Neuronal stem cell (in vitro differentiated cells): Measurements from ENCODE around the gene GATD1.

ENCODE experiments used
- DNase-seq: peaks from one replicate; pipeline ENCODE4 v3.0.0-alpha.2; 2013; ENCODE audit warnings: low spot score
- H2AFZ ChIP-seq: one replicate; pipeline ENCODE4 v1.6.1; 2013; ENCODE audit warnings: mild to moderate bottlenecking, low read length, inconsistent platforms
- H2AK5ac ChIP-seq: 2 replicates; pipeline ENCODE4 v1.6.1; 2013; ENCODE audit warnings: low read depth, mild to moderate bottlenecking, inconsistent platforms, low read length, moderate library complexity, mixed read lengths
- H2BK120ac ChIP-seq: 2 replicates; pipeline ENCODE4 v1.6.1; 2013; ENCODE audit warnings: low read depth, mild to moderate bottlenecking, inconsistent platforms, low read length, moderate library complexity, mixed read lengths
- H2BK12ac ChIP-seq: one replicate; pipeline ENCODE4 v1.6.1; 2013; ENCODE audit warnings: low read length, inconsistent platforms
- H2BK15ac ChIP-seq: 2 replicates; pipeline ENCODE4 v1.6.1; 2013; ENCODE audit warnings: mild to moderate bottlenecking, low read length, inconsistent platforms, mixed read lengths
- H2BK5ac ChIP-seq: one replicate; pipeline ENCODE4 v1.6.1; 2013; ENCODE audit warnings: inconsistent platforms, mild to moderate bottlenecking, low read length, moderate library complexity
- H3K14ac ChIP-seq: one replicate; pipeline ENCODE4 v1.6.1; 2013; ENCODE audit warnings: low read length, inconsistent platforms
- H3K18ac ChIP-seq: 2 replicates; pipeline ENCODE4 v1.6.1; 2013; ENCODE audit warnings: low read length, inconsistent platforms
- H3K23ac ChIP-seq: 2 replicates; pipeline ENCODE4 v1.6.1; 2013; ENCODE audit warnings: low read depth, mild to moderate bottlenecking, mixed read lengths, low read length, inconsistent platforms; ENCODE audit not compliant: poor library complexity
- H3K27ac ChIP-seq: replicated peaks from 3 replicates; pipeline ENCODE4 v1.5.1; 2013; ENCODE audit warnings: low read length, inconsistent platforms
- H3K27me3 ChIP-seq, 3 experiments: 2 replicates each; pipeline ENCODE4 v1.6.1; 2013; ENCODE audit warnings: low read length in 3 of 3, mild to moderate bottlenecking in 2 of 3, inconsistent platforms in 1 of 3, low read depth in 1 of 3, mixed read lengths in 1 of 3, moderate library complexity in 1 of 3; ENCODE audit not compliant: control insufficient read depth in 3 of 3, insufficient read depth in 3 of 3
- H3K36me3 ChIP-seq, 2 donors: replicated peaks in 1 of 2; 2 replicates each; pipeline ENCODE4 v1.6.1; 2013; ENCODE audit warnings: low read length in 2 of 2; ENCODE audit not compliant: control insufficient read depth in 2 of 2, insufficient read depth in 2 of 2
- H3K4ac ChIP-seq: 2 replicates; pipeline ENCODE4 v1.6.1; 2013; ENCODE audit warnings: inconsistent platforms, mild to moderate bottlenecking, low read length, moderate library complexity
- H3K4me1 ChIP-seq, 2 donors: 1 replicate in 1 of 2; 2 replicates in 1 of 2; pipeline ENCODE4 v1.6.1; 2013; ENCODE audit warnings: low read length in 2 of 2, low read depth in 1 of 2; ENCODE audit not compliant: control insufficient read depth in 2 of 2, insufficient read depth in 1 of 2
- H3K4me2 ChIP-seq: one replicate; pipeline ENCODE4 v1.6.1; 2013; ENCODE audit warnings: mild to moderate bottlenecking, low read length, inconsistent platforms; ENCODE audit not compliant: insufficient read depth, poor library complexity, severe bottlenecking
- H3K4me3 ChIP-seq, 2 donors: 2 replicates each; pipeline ENCODE4 v1.5.1; 2013; ENCODE audit warnings: low read length in 2 of 2, mild to moderate bottlenecking in 2 of 2, inconsistent platforms in 1 of 2, moderate library complexity in 1 of 2
- H3K79me1 ChIP-seq: one replicate; pipeline ENCODE4 v1.6.1; 2013; ENCODE audit warnings: low read depth, mild to moderate bottlenecking, inconsistent platforms, low read length, moderate library complexity
- H3K9ac ChIP-seq: one replicate; pipeline ENCODE4 v1.6.1; 2013; ENCODE audit warnings: mild to moderate bottlenecking, low read depth, low read length, inconsistent platforms; ENCODE audit not compliant: poor library complexity
- H3K9me3 ChIP-seq, 2 donors: replicated peaks in 1 of 2; 2 replicates each; pipeline versions ENCODE3 to v1.6.1; 2013; ENCODE audit warnings: low read length in 2 of 2, mild to moderate bottlenecking in 2 of 2, inconsistent platforms in 1 of 2, low read depth in 1 of 2, mixed read lengths in 1 of 2, moderate library complexity in 1 of 2; ENCODE audit not compliant: control insufficient read depth in 2 of 2, insufficient read depth in 1 of 2
- H4K8ac ChIP-seq: one replicate; pipeline ENCODE4 v1.6.1; 2013; ENCODE audit warnings: low read depth, mild to moderate bottlenecking, inconsistent platforms, low read length, moderate library complexity
- H4K91ac ChIP-seq: one replicate; pipeline ENCODE4 v1.6.1; 2013; ENCODE audit warnings: low read length, low read depth, mild to moderate bottlenecking, inconsistent platforms; ENCODE audit not compliant: poor library complexity
- WGBS, 2 donors: extraction: QIAGEN DNeasy Blood & Tissue Kit; methylation state at CpG; one replicate each; pipeline ENCODE4 v1.1.7; 2013; ENCODE audit warnings: missing lambda C conversion rate in 2 of 2, mixed read lengths in 1 of 2; ENCODE audit not compliant: insufficient read length in 2 of 2, insufficient replicate concordance in 1 of 2; ENCODE audit errors: extremely low coverage in 2 of 2; 5-methylcytosine and 5-hydroxymethylcytosine counted together

GATD1 gene

DNA sequence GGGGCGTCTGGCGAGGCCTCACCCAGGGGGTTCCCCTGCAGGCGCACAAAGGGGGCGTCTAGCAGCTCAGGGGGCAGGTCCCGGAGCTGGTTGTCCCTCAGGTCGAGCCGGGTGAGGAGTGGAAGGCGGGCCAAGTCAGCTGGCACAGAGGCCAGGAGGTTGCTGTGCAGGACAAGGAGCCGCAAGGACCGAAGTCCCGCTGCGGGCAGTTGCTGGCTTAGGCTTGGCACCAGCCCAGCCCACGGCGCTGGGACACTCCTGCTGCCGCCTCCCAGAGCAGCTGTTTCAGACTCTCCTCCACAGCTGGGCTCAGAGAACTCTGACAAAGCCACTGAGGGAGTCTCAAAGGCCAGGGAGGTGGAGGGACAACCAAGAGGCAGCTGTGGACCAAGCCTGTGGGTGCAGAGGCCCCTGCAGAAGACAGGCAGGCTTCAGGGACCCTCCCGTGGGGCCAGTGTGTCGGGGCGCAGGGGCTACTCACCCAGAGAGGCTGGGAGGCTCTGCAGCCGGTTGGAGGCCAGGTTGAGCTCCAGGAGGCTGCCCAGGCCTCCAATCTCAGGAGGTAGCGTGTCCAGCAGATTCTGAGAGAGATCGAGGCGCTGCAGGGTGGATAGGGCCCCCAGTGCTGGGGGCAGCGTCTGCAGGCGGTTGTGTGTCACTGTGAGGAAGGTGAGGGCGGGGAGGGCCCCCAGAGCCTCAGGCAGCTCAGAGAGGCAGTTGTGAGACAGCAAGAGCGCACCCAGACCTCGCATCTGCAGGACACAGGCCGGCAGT lies 25.6 kb upstream of the GATD1 start:
- H2BK15ac ChIP-seq = peak overlapping the region; percentile 67
- DNase-seq = no peak
- no peak overlapping the region for H4K91ac ChIP-seq
- no peak overlapping the region for H2AFZ ChIP-seq
- H4K8ac ChIP-seq = no peak overlapping the region
- no peak overlapping the region for H3K4ac ChIP-seq
- WGBS, 2 donors = no CpG with 5 or more reads among the region's 28 CpGs
- no peaks in the 10 kb centered on the region for H3K9me3 ChIP-seq
- H2AK5ac ChIP-seq = peak overlapping the region; percentile 63
- peak overlapping the region; percentile 88 for H3K9ac ChIP-seq
- peak overlapping the region; percentile 21 for H3K14ac ChIP-seq
- peak overlapping the region; percentile 98 for H2BK5ac ChIP-seq
- no peaks in the 10 kb centered on the region for H3K27me3 ChIP-seq
- H3K4me1 ChIP-seq = peaks cover 12 to 17% of the 10 kb centered on the region in 2 donors
- H3K27ac ChIP-seq = no peak overlapping the region
- H3K36me3 ChIP-seq = peaks cover 23 to 50% of the 10 kb centered on the region in 2 donors
- H2BK12ac ChIP-seq = no peak overlapping the region
- peak overlapping the region; percentile 65 for H3K23ac ChIP-seq
- H3K18ac ChIP-seq = peak overlapping the region; percentile 57
- H3K4me3 ChIP-seq = peak overlapping the region; percentile 35 to 58
- peaks cover 18% of the 10 kb centered on the region for H3K79me1 ChIP-seq
- no peak overlapping the region for H2BK120ac ChIP-seq
- no peak overlapping the region for H3K4me2 ChIP-seq

DNA sequence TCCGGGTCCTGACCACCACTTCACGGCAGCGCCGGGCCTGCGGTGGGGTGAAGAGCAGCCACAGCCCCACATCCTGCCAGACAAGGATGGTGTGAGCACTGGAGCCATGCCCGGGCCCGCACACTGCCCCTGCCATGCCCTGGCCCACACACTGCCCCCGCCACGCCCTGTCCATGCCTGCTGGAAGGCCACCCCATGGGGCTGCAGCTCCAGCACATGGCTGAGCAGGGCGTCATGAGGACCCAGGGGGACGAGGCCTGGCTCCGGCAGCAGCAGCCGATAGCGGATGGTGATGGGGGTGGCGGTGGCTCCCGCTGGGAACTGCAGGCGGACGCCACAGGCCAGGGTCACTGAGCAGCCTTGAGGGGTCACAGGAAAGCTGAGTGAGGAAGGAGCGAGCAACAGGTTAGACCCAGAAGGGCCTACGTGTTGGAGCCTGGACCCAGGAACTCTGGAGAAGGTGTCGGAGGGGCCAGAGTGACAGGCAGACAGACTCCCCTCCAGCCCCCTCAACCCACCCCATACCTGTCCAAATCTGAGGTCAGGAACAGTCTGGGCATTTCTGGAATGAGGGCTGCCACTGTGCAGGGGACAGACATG lies 24.8 kb upstream of the GATD1 start:
- Histone ChIP-seq H3K4ac (no peak overlapping the region), H2BK15ac (no peak overlapping the region), H4K8ac (peak overlapping the region; percentile 17), H3K14ac (peak overlapping the region; percentile 56), H3K27ac (no peak overlapping the region), H3K18ac (no peak overlapping the region), H2AK5ac (no peak overlapping the region), H3K9ac (no peak overlapping the region), H3K4me3 (no peak overlapping the region), H3K36me3 (peaks cover 23 to 50% of the 10 kb centered on the region in 2 donors), H2BK120ac (no peak overlapping the region), H4K91ac (no peak overlapping the region), H2BK12ac (no peak overlapping the region), H2AFZ (no peak overlapping the region), H3K4me1 (peaks cover 12 to 17% of the 10 kb centered on the region in 2 donors), H3K79me1 (peaks cover 18% of the 10 kb centered on the region), H3K23ac (no peak overlapping the region), H3K27me3 (no peaks in the 10 kb centered on the region), H3K4me2 (no peak overlapping the region), H2BK5ac (peak overlapping the region; percentile 98), H3K9me3 (no peaks in the 10 kb centered on the region)
- no CpG with 5 or more reads among the region's 21 CpGs for WGBS, 2 donors
- DNase-seq = no peak

DNA sequence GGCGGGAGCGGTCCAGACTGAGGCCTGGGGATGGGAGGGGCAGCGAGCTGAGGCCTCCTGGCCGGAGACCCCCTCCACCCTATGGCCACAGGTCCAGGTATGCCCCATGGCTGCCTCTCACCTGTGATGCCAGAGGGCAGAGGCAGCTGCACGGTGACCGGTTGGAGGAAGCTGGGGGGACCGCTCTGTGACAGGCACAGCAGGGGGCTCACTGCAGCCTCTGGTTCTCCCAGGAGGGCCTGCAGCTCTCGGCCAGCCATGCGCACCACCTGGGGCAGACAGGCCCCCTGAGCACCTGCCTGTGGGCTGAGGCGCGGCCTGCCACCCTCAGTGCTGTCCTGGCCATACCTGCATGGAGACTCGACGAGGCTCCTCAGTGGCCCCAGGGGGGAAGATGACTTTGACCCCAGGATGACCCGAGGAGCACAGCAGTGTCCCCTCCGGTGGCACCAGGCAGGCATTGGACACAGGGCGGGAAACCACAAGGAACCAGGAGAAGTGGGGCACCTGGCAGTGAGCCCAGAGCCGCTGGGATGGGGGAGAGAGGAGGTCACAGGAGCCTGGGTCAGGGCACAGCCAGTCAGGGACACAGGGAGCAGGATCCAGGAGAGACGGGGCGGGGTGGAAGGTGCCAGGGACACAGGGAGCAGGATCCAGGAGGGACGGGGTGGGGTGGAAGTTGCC lies 24.0 kb upstream of the GATD1 start:
- no peak overlapping the region for H4K8ac ChIP-seq
- H3K79me1 ChIP-seq = peaks cover 22% of the 10 kb centered on the region
- no peaks in the 10 kb centered on the region for H3K27me3 ChIP-seq
- no peak overlapping the region for H2AFZ ChIP-seq
- H3K4me3 ChIP-seq = no peak overlapping the region
- no peak overlapping the region for H2BK5ac ChIP-seq
- H3K9ac ChIP-seq = no peak overlapping the region
- no peak overlapping the region for H4K91ac ChIP-seq
- H3K4ac ChIP-seq = no peak overlapping the region
- H2BK120ac ChIP-seq = no peak overlapping the region
- no peak overlapping the region for H2BK15ac ChIP-seq
- no peaks in the 10 kb centered on the region for H3K9me3 ChIP-seq
- no peak overlapping the region for H2AK5ac ChIP-seq
- H3K27ac ChIP-seq = no peak overlapping the region
- H2BK12ac ChIP-seq = no peak overlapping the region
- H3K4me2 ChIP-seq = no peak overlapping the region
- peaks cover 20 to 25% of the 10 kb centered on the region in 2 donors for H3K4me1 ChIP-seq
- no CpG with 5 or more reads among the region's 20 CpGs for WGBS, 2 donors
- no peak overlapping the region for H3K23ac ChIP-seq
- peaks cover 23 to 50% of the 10 kb centered on the region in 2 donors for H3K36me3 ChIP-seq
- DNase-seq = no peak
- no peak overlapping the region for H3K14ac ChIP-seq
- no peak overlapping the region for H3K18ac ChIP-seq

DNA sequence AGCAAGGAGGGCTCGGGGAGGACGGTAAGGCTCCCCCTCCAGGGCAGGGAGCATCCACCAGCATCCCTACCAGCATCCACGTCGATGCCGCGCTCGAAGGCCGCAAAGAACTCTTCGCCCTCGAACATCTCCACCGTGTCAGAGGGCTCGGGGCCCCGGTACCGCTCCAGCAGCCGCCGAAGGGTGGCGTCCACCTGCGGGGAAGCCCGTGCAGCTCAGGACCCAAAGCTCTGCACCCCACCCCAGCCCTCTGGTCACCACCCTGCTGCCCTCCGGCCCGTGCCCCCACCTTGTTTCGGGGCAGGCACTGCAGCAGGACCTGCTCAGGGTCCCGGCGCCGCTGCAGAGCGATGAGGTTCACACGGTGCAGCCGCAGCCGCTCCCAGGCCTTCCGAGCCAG lies 23.2 kb upstream of the GATD1 start:
- no peaks in the 10 kb centered on the region for H3K27me3 ChIP-seq
- WGBS, 2 donors = no CpG with 5 or more reads among the region's 30 CpGs
- H3K4me1 ChIP-seq = peaks cover 21 to 31% of the 10 kb centered on the region in 2 donors

More for the DNA sequence above, 23.2 kb upstream of the GATD1 start:
- no peak overlapping the region for H4K8ac ChIP-seq
- H3K79me1 ChIP-seq = peaks cover 24% of the 10 kb centered on the region
- no peak overlapping the region for H2AK5ac ChIP-seq
- no peak overlapping the region for H3K27ac ChIP-seq
- peaks cover 23 to 50% of the 10 kb centered on the region in 2 donors for H3K36me3 ChIP-seq
- no peak overlapping the region for H2BK120ac ChIP-seq
- no peak overlapping the region for H3K14ac ChIP-seq
- no peak overlapping the region for H3K23ac ChIP-seq
- no peak overlapping the region for H2BK5ac ChIP-seq
- H3K18ac ChIP-seq = no peak overlapping the region
- H2BK12ac ChIP-seq = no peak overlapping the region
- no peak overlapping the region for H3K4ac ChIP-seq
- no peak overlapping the region for H2BK15ac ChIP-seq
- no peaks in the 10 kb centered on the region for H3K9me3 ChIP-seq
- no peak for DNase-seq
- H4K91ac ChIP-seq = no peak overlapping the region
- H3K4me3 ChIP-seq = no peak overlapping the region
- H2AFZ ChIP-seq = no peak overlapping the region
- H3K4me2 ChIP-seq = no peak overlapping the region
- H3K9ac ChIP-seq = peak overlapping the region; percentile 70
